AG08395 (cell line): ENCODE data around the gene NRXN3.

Source experiments
- DNase-seq: peaks from one replicate; pipeline ENCODE4 v3.0.0; 2012; ENCODE audit warnings: mixed read lengths, low spot score

NRXN3 gene

GRCh38 chr14:79583738-79584408, 1413.7 kb downstream of the NRXN3 start:
- no peak for DNase-seq

GRCh38 chr14:79584679-79585078, 1414.5 kb downstream of the NRXN3 start:
- no peak for DNase-seq

GRCh38 chr14:79585845-79586244, 1415.7 kb downstream of the NRXN3 start:
- no peak for DNase-seq

GRCh38 chr14:79586416-79586815, 1416.2 kb downstream of the NRXN3 start:
- no peak for DNase-seq

GRCh38 chr14:79586989-79587598, 1416.9 kb downstream of the NRXN3 start:
- no peak for DNase-seq

GRCh38 chr14:79587875-79588274, 1417.7 kb downstream of the NRXN3 start:
- no peak for DNase-seq

GRCh38 chr14:79588398-79588797, 1418.2 kb downstream of the NRXN3 start:
- DNase-seq: no peak

- DNase-seq: no peak
These were observed 1426.4 kb downstream of the NRXN3 start for GRCh38 chr14:79596551-79596950.

GRCh38 chr14:79597566-79597965, 1427.4 kb downstream of the NRXN3 start:
- no peak for DNase-seq

- DNase-seq: no peak
These were observed 1428.2 kb downstream of the NRXN3 start for GRCh38 chr14:79598339-79598738.

GRCh38 chr14:79599239-79599638, 1429.1 kb downstream of the NRXN3 start:
- no peak for DNase-seq

- DNase-seq: no peak
These were observed 1430.2 kb downstream of the NRXN3 start for GRCh38 chr14:79600406-79600805.

GRCh38 chr14:79601579-79601978, 1431.4 kb downstream of the NRXN3 start:
- DNase-seq: no peak

- no peak for DNase-seq
These were observed 1431.9 kb downstream of the NRXN3 start for GRCh38 chr14:79602045-79602444.

GRCh38 chr14:79602742-79603141, 1432.6 kb downstream of the NRXN3 start:
- no peak for DNase-seq

- no peak for DNase-seq
These were observed 1435.7 kb downstream of the NRXN3 start for GRCh38 chr14:79605849-79606248.

- DNase-seq: no peak
These were observed 1438.3 kb downstream of the NRXN3 start for GRCh38 chr14:79608446-79608845.

- no peak for DNase-seq
These were observed 1443.5 kb downstream of the NRXN3 start for GRCh38 chr14:79613625-79614024.

GRCh38 chr14:79614448-79614847, 1444.3 kb downstream of the NRXN3 start:
- no peak for DNase-seq

- no peak for DNase-seq
These were observed 1456.9 kb downstream of the NRXN3 start for GRCh38 chr14:79627058-79627457.

GRCh38 chr14:79629411-79630287, 1459.5 kb downstream of the NRXN3 start:
- DNase-seq: no peak

GRCh38 chr14:79630288-79630960, 1460.3 kb downstream of the NRXN3 start:
- no peak for DNase-seq
